Liver (tissue), 9 donors: ENCODE measurements around the gene FAR1. TPM values are rescaled to one million over a fixed set of nuclear protein-coding genes. Genes with fewer than 3 reads are reported as not detected.

Experiments used
- DNase-seq: peaks from one replicate; pipeline ENCODE4 v3.0.0-alpha.2; 2017; ENCODE audit warnings: low spot score
- H3K27ac ChIP-seq, 2 donors: one replicate each; pipeline ENCODE4 v1.7.0; 2013; ENCODE audit warnings: inconsistent platforms in 2 of 2, low read length in 2 of 2, control low read depth in 1 of 2, low read depth in 1 of 2, mild to moderate bottlenecking in 1 of 2
- H3K27me3 ChIP-seq, 4 donors: one replicate each; pipeline versions ENCODE4 v1.6.1 to v1.7.0; 2013; ENCODE audit warnings: low read length in 3 of 4, inconsistent platforms in 1 of 4, mild to moderate bottlenecking in 1 of 4, moderate library complexity in 1 of 4; ENCODE audit not compliant: control insufficient read depth in 4 of 4, insufficient read depth in 4 of 4
- H3K36me3 ChIP-seq, 4 donors: one replicate each; pipeline versions ENCODE4 v1.6.1 to v1.7.0; 2013; ENCODE audit warnings: low read length in 3 of 4, mild to moderate bottlenecking in 3 of 4, low read depth in 1 of 4, moderate library complexity in 1 of 4; ENCODE audit not compliant: control insufficient read depth in 4 of 4, insufficient read depth in 3 of 4
- H3K4me1 ChIP-seq, 4 donors: one replicate each; pipeline versions ENCODE4 v1.6.1 to v1.7.0; 2013; ENCODE audit warnings: low read length in 3 of 4, mild to moderate bottlenecking in 3 of 4, moderate library complexity in 1 of 4; ENCODE audit not compliant: control insufficient read depth in 4 of 4, insufficient read depth in 4 of 4
- H3K4me3 ChIP-seq, 3 donors: one replicate each; pipeline versions ENCODE4 v1.6.1 to v1.7.0; 2013; ENCODE audit warnings: low read length in 3 of 3, control low read depth in 1 of 3, low read depth in 1 of 3, mild to moderate bottlenecking in 1 of 3
- H3K9ac ChIP-seq, 2 donors: one replicate each; pipeline ENCODE4 v1.7.0; 2013; ENCODE audit warnings: low read length in 2 of 2, mild to moderate bottlenecking in 2 of 2, moderate library complexity in 2 of 2, control low read depth in 1 of 2, low read depth in 1 of 2
- H3K9me3 ChIP-seq, 4 donors: one replicate each; pipeline versions ENCODE4 v1.6.1 to v1.7.0; 2013; ENCODE audit warnings: low read length in 3 of 4; ENCODE audit not compliant: control insufficient read depth in 4 of 4
- ATF3 ChIP-seq: IDR thresholded peaks from 2 replicates; pipeline ENCODE4 v1.6.1; 2016; ENCODE audit warnings: antibody characterized with exemption
- CTCF ChIP-seq: fragments of 150-350 bp; IDR thresholded peaks from 2 replicates; pipeline ENCODE4 v1.5.1; 2017; ENCODE audit warnings: improper control_type of control experiment, low read depth, low read length; ENCODE audit not compliant: missing input control
- EGR1 ChIP-seq, 2 donors: IDR thresholded peaks; 2 replicates each; pipeline ENCODE4 v1.6.1; 2016 to 2018; ENCODE audit warnings: antibody characterized with exemption in 2 of 2, low read depth in 2 of 2
- FOXA1 ChIP-seq: IDR thresholded peaks from 2 replicates; pipeline ENCODE4 v1.6.1; 2016; ENCODE audit warnings: antibody characterized with exemption
- FOXA2 ChIP-seq: IDR thresholded peaks from 2 replicates; pipeline ENCODE4 v1.6.1; 2016; ENCODE audit warnings: antibody characterized with exemption
- GABPA ChIP-seq, 2 donors: IDR thresholded peaks in 1 of 2; conservative IDR thresholded peaks in 1 of 2; 2 replicates each; pipeline ENCODE4 v1.6.1; 2016; ENCODE audit warnings: antibody characterized with exemption in 2 of 2, mild to moderate bottlenecking in 1 of 2, moderate library complexity in 1 of 2
- HNF4A ChIP-seq, 2 donors: conservative IDR thresholded peaks; 2 replicates each; pipeline ENCODE4 v1.6.1; 2016; ENCODE audit warnings: antibody characterized with exemption in 2 of 2, mild to moderate bottlenecking in 2 of 2
- HNF4G ChIP-seq: IDR thresholded peaks from 2 replicates; pipeline ENCODE4 v1.6.1; 2016; ENCODE audit warnings: antibody characterized with exemption
- JUND ChIP-seq, 2 donors: IDR thresholded peaks; 2 replicates each; pipeline ENCODE4 v1.6.1; 2016; ENCODE audit warnings: antibody characterized with exemption in 2 of 2
- NR2F2 ChIP-seq: IDR thresholded peaks from 2 replicates; pipeline ENCODE4 v1.6.1; 2016; ENCODE audit warnings: antibody characterized with exemption
- RAD21 ChIP-seq, 2 donors: IDR thresholded peaks; 2 replicates each; pipeline ENCODE4 v1.6.1; 2016; ENCODE audit warnings: antibody characterized with exemption in 2 of 2, mild to moderate bottlenecking in 2 of 2
- REST ChIP-seq: IDR thresholded peaks from 2 replicates; pipeline ENCODE4 v1.6.1; 2016; ENCODE audit warnings: antibody characterized with exemption, mild to moderate bottlenecking
- RXRA ChIP-seq, 2 donors: IDR thresholded peaks; 2 replicates each; pipeline ENCODE4 v1.6.1; 2017 to 2018; ENCODE audit warnings: antibody characterized with exemption in 2 of 2, mild to moderate bottlenecking in 1 of 2
- SP1 ChIP-seq: IDR thresholded peaks from 2 replicates; pipeline ENCODE4 v1.6.1; 2018; ENCODE audit warnings: antibody characterized with exemption, mild to moderate bottlenecking
- TAF1 ChIP-seq: conservative IDR thresholded peaks from 2 replicates; pipeline ENCODE4 v1.6.1; 2016; ENCODE audit warnings: antibody characterized with exemption, mild to moderate bottlenecking
- YY1 ChIP-seq: IDR thresholded peaks from 2 replicates; pipeline ENCODE4 v1.6.1; 2016; ENCODE audit warnings: antibody characterized with exemption, mild to moderate bottlenecking
- WGBS: extraction: QIAGEN DNeasy Blood & Tissue Kit; methylation state at CpG from one replicate; pipeline ENCODE4 v1.1.7; 2013; 5-methylcytosine and 5-hydroxymethylcytosine counted together
- polyA plus RNA-seq, 2 donors: library from polyadenylated mRNA; stranded (reverse) in 1 of 2; unstranded in 1 of 2; fragments of 200-250 nt in 1 of 2; fragments of >200 nt in 1 of 2; fragmentation: Nextera tagmentation in 1 of 2; extraction: Ambion mirVana in 1 of 2; gene quantifications; one replicate each; pipeline versions ENCODE4 v1.2.1 to v1.2.3, GENCODE V29; 2013 to 2015
- total RNA-seq, 2 donors: library from RNA; depleted of rRNA; stranded (reverse); fragments of >200 nt; gene quantifications; one replicate each; pipeline ENCODE4 v1.2.3, GENCODE V29; 2014
- TF ChIP-seq, protein P1 (sequence below): IDR thresholded peaks from 2 replicates; pipeline ENCODE4 v1.6.1; 2016; ENCODE audit warnings: antibody characterized with exemption
- TF ChIP-seq, protein P2 (sequence below): IDR thresholded peaks from 2 replicates; pipeline ENCODE4 v1.6.1; 2016; ENCODE audit warnings: antibody characterized with exemption
- donor health status: healthy.
- donor health status: healthy.
- donor health status: healthy.
- donor health status: healthy.
- donor health status: healthy.

FAR1 gene
- total and polyA plus RNA-seq, 4 donors: 1.7 to 29.6 (median 5.5) TPM

DNA sequence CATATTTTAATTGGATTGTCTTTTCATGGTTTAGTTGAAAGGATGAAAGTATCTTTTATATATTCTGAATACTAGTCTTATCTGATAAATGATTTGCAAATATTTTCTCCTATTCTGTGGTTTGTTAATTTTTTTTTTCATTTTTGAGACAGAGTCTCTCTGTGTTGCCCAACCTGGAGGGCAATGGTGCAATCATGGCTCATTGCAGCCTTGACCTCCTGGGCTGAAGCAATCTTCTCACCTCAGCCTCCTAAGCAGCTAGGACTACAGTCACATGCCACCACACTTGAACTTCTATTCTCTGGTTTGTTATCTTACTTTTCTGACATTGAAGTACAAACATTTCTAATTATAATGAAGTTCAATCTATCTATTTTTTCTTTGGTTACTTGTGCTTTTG lies 30.0 kb upstream of the FAR1 start:
- Histone ChIP-seq H3K4me1 (no peaks in the 10 kb centered on the region), H3K9me3 (no peaks in the 10 kb centered on the region), H3K4me3 (no peak overlapping the region), H3K27me3 (peaks cover 0 to 7% (median 0%) of the 10 kb centered on the region in 4 donors), H3K36me3 (no peaks in the 10 kb centered on the region), H3K27ac (no peak overlapping the region), H3K9ac (no peak overlapping the region)
- no peak for DNase-seq
- no peak for TF ChIP-seq FOXA1
- no peak for TF ChIP-seq EGR1 (IDR thresholded peaks at IDR 0.05; ENCODE audit: low read depth in 2 of 2)
- no peak for TF ChIP-seq FOXA2
- no peak for TF ChIP-seq TAF1
- TF ChIP-seq GABPA (IDR thresholded peaks at IDR 0.05 in 1 of 2, conservative IDR thresholded peaks at IDR 0.05 in 1 of 2): no peak
- TF ChIP-seq HNF4A (conservative IDR thresholded peaks at IDR 0.05): peak in 1 of 2 donors; percentile 7

- Histone ChIP-seq H3K4me3 (no peak overlapping the region), H3K4me1 (no peaks in the 10 kb centered on the region), H3K9me3 (no peaks in the 10 kb centered on the region), H3K27ac (no peak overlapping the region), H3K27me3 (no peaks in the 10 kb centered on the region), H3K9ac (no peak overlapping the region), H3K36me3 (no peaks in the 10 kb centered on the region)
- DNase-seq: no peak
- WGBS: 78% methylated on average over 7 of the region's 7 CpGs
- TF ChIP-seq HNF4G: no peak
- TF ChIP-seq, protein P1, sequence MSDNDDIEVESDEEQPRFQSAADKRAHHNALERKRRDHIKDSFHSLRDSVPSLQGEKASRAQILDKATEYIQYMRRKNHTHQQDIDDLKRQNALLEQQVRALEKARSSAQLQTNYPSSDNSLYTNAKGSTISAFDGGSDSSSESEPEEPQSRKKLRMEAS: no peak
- no peak for TF ChIP-seq ATF3
- TF ChIP-seq RXRA (IDR thresholded peaks at IDR 0.05): no peak
- no peak for TF ChIP-seq RAD21 (IDR thresholded peaks at IDR 0.05)
- TF ChIP-seq CTCF: no peak
Measured at GRCh38 chr11:13644997-13645687, 23.3 kb upstream of the FAR1 start.

GRCh38 chr11:13647391-13647790 lies 21.1 kb upstream of the FAR1 start:
- WGBS: 70% methylated on average over 3 of the region's 3 CpGs
- Histone ChIP-seq H3K36me3 (no peaks in the 10 kb centered on the region), H3K27ac (no peak overlapping the region)

More at GRCh38 chr11:13647391-13647790, 21.1 kb upstream of the FAR1 start:
- H3K4me1 ChIP-seq: no peaks in the 10 kb centered on the region
- peaks cover 0 to 1% (median 0%) of the 10 kb centered on the region in 4 donors for H3K9me3 ChIP-seq
- H3K9ac ChIP-seq: no peak overlapping the region
- H3K27me3 ChIP-seq: no peaks in the 10 kb centered on the region
- TF ChIP-seq NR2F2 (no peak), REST (no peak), RAD21 (IDR thresholded peaks at IDR 0.05) (no peak), YY1 (no peak), FOXA2 (no peak), RXRA (IDR thresholded peaks at IDR 0.05) (no peak), JUND (IDR thresholded peaks at IDR 0.05) (no peak), SP1 (no peak)
- TF ChIP-seq, protein P2, sequence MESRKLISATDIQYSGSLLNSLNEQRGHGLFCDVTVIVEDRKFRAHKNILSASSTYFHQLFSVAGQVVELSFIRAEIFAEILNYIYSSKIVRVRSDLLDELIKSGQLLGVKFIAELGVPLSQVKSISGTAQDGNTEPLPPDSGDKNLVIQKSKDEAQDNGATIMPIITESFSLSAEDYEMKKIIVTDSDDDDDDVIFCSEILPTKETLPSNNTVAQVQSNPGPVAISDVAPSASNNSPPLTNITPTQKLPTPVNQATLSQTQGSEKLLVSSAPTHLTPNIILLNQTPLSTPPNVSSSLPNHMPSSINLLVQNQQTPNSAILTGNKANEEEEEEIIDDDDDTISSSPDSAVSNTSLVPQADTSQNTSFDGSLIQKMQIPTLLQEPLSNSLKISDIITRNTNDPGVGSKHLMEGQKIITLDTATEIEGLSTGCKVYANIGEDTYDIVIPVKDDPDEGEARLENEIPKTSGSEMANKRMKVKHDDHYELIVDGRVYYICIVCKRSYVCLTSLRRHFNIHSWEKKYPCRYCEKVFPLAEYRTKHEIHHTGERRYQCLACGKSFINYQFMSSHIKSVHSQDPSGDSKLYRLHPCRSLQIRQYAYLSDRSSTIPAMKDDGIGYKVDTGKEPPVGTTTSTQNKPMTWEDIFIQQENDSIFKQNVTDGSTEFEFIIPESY: no peak
- H3K4me3 ChIP-seq: no peak overlapping the region
- no peak for DNase-seq
